ENCODE measurements around the gene TRMT61B.
A peak's percentile ranks its signal among the peaks of the same experiment; 100 is the strongest.

TRMT61B gene

GRCh38 chr2:28906821-28907220 is 36.7 kb upstream of the TRMT61B start:
- 0 out of 2 replicates have a peak, but pooled peaks have one; percentile 42 for TF ChIP-seq POLR2AphosphoS5 (IDR thresholded peaks at IDR 0.05; ENCODE audit: low read depth, low read length)
- TF ChIP-seq FOXP2 (optimal IDR thresholded peaks at IDR 0.05; ENCODE audit: borderline replicate concordance, extremely low read depth, extremely low read length, insufficient read depth): no peak
- TF ChIP-seq TAF1 (IDR thresholded peaks at IDR 0.05; ENCODE audit: borderline replicate concordance, insufficient read depth, low read length): no peak
- TF ChIP-seq REST (IDR thresholded peaks at IDR 0.05; ENCODE audit: insufficient read depth in 1 of 2, low read depth in 2 of 2, low read length in 2 of 2): no peak
- TF ChIP-seq SIN3A (IDR thresholded peaks at IDR 0.05; ENCODE audit: borderline replicate concordance, insufficient read depth, low read length): no peak

- TF ChIP-seq FOXP2 (optimal IDR thresholded peaks at IDR 0.05; ENCODE audit: borderline replicate concordance, extremely low read depth, extremely low read length, insufficient read depth) (no peak), REST (IDR thresholded peaks at IDR 0.05; ENCODE audit: insufficient read depth in 1 of 2, low read depth in 2 of 2, low read length in 2 of 2) (no peak), SIN3A (IDR thresholded peaks at IDR 0.05; ENCODE audit: borderline replicate concordance, insufficient read depth, low read length) (no peak), POLR2AphosphoS5 (IDR thresholded peaks at IDR 0.05; ENCODE audit: low read depth, low read length) (no peak)
These were observed 36.3 kb upstream of the TRMT61B start for GRCh38 chr2:28906376-28906775.

GRCh38 chr2:28905533-28905932 is 35.4 kb upstream of the TRMT61B start:
- no peak for TF ChIP-seq REST (IDR thresholded peaks at IDR 0.05; ENCODE audit: insufficient read depth in 1 of 2, low read depth in 2 of 2, low read length in 2 of 2)
- TF ChIP-seq FOXP2 (optimal IDR thresholded peaks at IDR 0.05; ENCODE audit: borderline replicate concordance, extremely low read depth, extremely low read length, insufficient read depth): no peak
- no peak for TF ChIP-seq SIN3A (IDR thresholded peaks at IDR 0.05; ENCODE audit: borderline replicate concordance, insufficient read depth, low read length)
- TF ChIP-seq TAF1 (IDR thresholded peaks at IDR 0.05; ENCODE audit: borderline replicate concordance, insufficient read depth, low read length): no peak
- no peak for TF ChIP-seq POLR2AphosphoS5 (IDR thresholded peaks at IDR 0.05; ENCODE audit: low read depth, low read length)

- TF ChIP-seq POLR2AphosphoS5 (IDR thresholded peaks at IDR 0.05; ENCODE audit: low read depth, low read length) (no peak), TAF1 (IDR thresholded peaks at IDR 0.05; ENCODE audit: borderline replicate concordance, insufficient read depth, low read length) (no peak), REST (IDR thresholded peaks at IDR 0.05; ENCODE audit: insufficient read depth in 1 of 2, low read depth in 2 of 2, low read length in 2 of 2) (no peak), FOXP2 (optimal IDR thresholded peaks at IDR 0.05; ENCODE audit: borderline replicate concordance, extremely low read depth, extremely low read length, insufficient read depth) (no peak), SIN3A (IDR thresholded peaks at IDR 0.05; ENCODE audit: borderline replicate concordance, insufficient read depth, low read length) (no peak)
These were observed 34.8 kb upstream of the TRMT61B start for GRCh38 chr2:28904802-28905457.

Measured in PFSK-1 (cell line).